ENCODE results near the gene TBC1D24. TPM values are rescaled to one million over a fixed set of nuclear protein-coding genes. Genes with fewer than 3 reads are reported as not detected.

Gene TBC1D24
- total and polyA plus RNA-seq, 9 of the 15 experiments (the other 6 are each of a cell fraction or from before 2014, with no cell fraction given), result 1.7 to 22.6 (median 7.2) TPM

DNA sequence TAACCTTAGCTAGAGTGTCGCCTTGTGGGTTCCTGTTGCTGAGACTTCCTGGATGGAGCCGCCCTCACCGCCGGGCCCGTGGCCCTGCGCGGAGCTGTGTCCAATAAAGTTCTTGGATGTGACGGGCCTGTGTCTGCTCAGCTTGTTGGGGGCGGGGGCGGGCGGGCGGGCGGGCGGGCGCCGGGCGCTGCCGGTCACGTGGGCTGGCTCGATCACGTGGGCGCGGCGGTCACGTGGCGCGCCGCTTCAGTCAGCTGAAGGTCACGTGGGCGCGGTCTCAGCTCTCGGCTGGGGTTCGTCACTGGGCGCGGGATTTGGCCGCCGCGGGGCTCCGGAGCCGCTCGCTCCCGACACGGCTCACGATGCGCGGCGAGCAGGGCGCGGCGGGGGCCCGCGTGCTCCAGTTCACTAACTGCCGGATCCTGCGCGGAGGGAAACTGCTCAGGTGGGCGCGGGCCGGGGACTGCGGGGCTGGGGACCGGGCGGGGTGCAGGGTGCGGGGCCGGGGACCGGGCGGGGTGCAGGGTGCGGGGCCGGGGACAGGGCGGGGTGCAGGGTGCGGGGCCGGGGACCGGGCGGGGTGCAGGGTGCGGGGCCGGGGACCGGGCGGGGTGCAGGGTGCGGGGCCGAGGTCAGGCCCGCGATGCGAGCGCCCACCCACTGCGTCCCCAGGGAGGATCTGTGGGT, 45.3 kb downstream of the TBC1D24 start, which contains the start of gene AMDHD2 (continued):
- TF ChIP-seq CBX1 (IDR thresholded peaks at IDR 0.05; ENCODE audit: low read depth) (peak; percentile 97), SIN3A (IDR thresholded peaks at IDR 0.05; ENCODE audit: borderline replicate concordance in 2 of 2, control insufficient read depth in 1 of 2, low read depth in 2 of 2, low read length in 2 of 2) (peak; percentile 81 to 98; a peak in 3 of 4 replicates), GABPB1 (CRISPR knock-in tag; IDR thresholded peaks at IDR 0.05) (0 out of 2 replicates have a peak, but pooled peaks have one; percentile 38), FOXP1 (CRISPR knock-in tag; IDR thresholded peaks at IDR 0.05) (no peak), HMG20A (CRISPR knock-in tag; conservative IDR thresholded peaks at IDR 0.05) (no peak), KLF13 (tag; IDR thresholded peaks at IDR 0.05; ENCODE audit: borderline replicate concordance, low read depth) (no peak), JUND (IDR thresholded peaks at IDR 0.05; ENCODE audit: borderline replicate concordance, low read depth, low read length) (peak; percentile 43; the same call in 1 of the 2 replicates), JUND (tag; IDR thresholded peaks at IDR 0.05; ENCODE audit: borderline replicate concordance, low read depth, low read length) (no peak; the same call in 2 of the 3 replicates), HMGN3 (IDR thresholded peaks at IDR 0.05; ENCODE audit: borderline replicate concordance, extremely low read depth, insufficient read length, low read depth, low read length) (peak; percentile 61), CHD2 (IDR thresholded peaks at IDR 0.05; ENCODE audit: low read depth, low read length) (peak; percentile 91), PHF20 (IDR thresholded peaks at IDR 0.05; ENCODE audit: partially characterized antibody) (peak; percentile 70), ZBED1 (IDR thresholded peaks at IDR 0.05) (peak; percentile 73; the same call in 1 of the 2 replicates), MTA2 (IDR thresholded peaks at IDR 0.05; ENCODE audit: low read depth) (no peak)
- TF ChIP-seq, protein P1, sequence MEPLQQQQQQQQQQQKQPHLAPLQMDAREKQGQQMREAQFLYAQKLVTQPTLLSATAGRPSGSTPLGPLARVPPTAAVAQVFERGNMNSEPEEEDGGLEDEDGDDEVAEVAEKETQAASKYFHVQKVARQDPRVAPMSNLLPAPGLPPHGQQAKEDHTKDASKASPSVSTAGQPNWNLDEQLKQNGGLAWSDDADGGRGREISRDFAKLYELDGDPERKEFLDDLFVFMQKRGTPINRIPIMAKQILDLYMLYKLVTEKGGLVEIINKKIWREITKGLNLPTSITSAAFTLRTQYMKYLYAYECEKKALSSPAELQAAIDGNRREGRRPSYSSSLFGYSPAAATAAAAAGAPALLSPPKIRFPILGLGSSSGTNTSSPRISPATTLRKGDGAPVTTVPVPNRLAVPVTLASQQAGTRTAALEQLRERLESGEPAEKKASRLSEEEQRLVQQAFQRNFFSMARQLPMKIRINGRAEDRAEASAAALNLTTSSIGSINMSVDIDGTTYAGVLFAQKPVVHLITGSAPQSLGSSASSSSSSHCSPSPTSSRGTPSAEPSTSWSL (CRISPR knock-in tag; IDR thresholded peaks at IDR 0.05; ENCODE audit: borderline replicate concordance), result no peak
- TF ChIP-seq, protein P2, sequence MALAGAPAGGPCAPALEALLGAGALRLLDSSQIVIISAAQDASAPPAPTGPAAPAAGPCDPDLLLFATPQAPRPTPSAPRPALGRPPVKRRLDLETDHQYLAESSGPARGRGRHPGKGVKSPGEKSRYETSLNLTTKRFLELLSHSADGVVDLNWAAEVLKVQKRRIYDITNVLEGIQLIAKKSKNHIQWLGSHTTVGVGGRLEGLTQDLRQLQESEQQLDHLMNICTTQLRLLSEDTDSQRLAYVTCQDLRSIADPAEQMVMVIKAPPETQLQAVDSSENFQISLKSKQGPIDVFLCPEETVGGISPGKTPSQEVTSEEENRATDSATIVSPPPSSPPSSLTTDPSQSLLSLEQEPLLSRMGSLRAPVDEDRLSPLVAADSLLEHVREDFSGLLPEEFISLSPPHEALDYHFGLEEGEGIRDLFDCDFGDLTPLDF (CRISPR knock-in tag; IDR thresholded peaks at IDR 0.05), result peak; percentile 71; the same call in 1 of the 2 replicates
- TF ChIP-seq, protein P3, sequence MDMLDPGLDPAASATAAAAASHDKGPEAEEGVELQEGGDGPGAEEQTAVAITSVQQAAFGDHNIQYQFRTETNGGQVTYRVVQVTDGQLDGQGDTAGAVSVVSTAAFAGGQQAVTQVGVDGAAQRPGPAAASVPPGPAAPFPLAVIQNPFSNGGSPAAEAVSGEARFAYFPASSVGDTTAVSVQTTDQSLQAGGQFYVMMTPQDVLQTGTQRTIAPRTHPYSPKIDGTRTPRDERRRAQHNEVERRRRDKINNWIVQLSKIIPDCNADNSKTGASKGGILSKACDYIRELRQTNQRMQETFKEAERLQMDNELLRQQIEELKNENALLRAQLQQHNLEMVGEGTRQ (CRISPR knock-in tag; IDR thresholded peaks at IDR 0.05), result peak; percentile 95
- TF ChIP-seq, protein P4, sequence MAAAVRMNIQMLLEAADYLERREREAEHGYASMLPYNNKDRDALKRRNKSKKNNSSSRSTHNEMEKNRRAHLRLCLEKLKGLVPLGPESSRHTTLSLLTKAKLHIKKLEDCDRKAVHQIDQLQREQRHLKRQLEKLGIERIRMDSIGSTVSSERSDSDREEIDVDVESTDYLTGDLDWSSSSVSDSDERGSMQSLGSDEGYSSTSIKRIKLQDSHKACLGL (CRISPR knock-in tag; IDR thresholded peaks at IDR 0.05; ENCODE audit: borderline replicate concordance, poor library complexity, severe bottlenecking), result peak; percentile 50
- TF ChIP-seq, protein P5, sequence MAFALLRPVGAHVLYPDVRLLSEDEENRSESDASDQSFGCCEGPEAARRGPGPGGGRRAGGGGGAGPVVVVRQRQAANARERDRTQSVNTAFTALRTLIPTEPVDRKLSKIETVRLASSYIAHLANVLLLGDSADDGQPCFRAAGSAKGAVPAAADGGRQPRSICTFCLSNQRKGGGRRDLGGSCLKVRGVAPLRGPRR (CRISPR knock-in tag; IDR thresholded peaks at IDR 0.05), result no peak
- TF ChIP-seq, protein P6, sequence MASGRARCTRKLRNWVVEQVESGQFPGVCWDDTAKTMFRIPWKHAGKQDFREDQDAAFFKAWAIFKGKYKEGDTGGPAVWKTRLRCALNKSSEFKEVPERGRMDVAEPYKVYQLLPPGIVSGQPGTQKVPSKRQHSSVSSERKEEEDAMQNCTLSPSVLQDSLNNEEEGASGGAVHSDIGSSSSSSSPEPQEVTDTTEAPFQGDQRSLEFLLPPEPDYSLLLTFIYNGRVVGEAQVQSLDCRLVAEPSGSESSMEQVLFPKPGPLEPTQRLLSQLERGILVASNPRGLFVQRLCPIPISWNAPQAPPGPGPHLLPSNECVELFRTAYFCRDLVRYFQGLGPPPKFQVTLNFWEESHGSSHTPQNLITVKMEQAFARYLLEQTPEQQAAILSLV (tag; IDR thresholded peaks at IDR 0.05), result no peak
- TF ChIP-seq, protein P7, sequence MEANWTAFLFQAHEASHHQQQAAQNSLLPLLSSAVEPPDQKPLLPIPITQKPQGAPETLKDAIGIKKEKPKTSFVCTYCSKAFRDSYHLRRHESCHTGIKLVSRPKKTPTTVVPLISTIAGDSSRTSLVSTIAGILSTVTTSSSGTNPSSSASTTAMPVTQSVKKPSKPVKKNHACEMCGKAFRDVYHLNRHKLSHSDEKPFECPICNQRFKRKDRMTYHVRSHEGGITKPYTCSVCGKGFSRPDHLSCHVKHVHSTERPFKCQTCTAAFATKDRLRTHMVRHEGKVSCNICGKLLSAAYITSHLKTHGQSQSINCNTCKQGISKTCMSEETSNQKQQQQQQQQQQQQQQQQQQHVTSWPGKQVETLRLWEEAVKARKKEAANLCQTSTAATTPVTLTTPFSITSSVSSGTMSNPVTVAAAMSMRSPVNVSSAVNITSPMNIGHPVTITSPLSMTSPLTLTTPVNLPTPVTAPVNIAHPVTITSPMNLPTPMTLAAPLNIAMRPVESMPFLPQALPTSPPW (CRISPR knock-in tag; IDR thresholded peaks at IDR 0.05), result peak; percentile 92
